CD4-positive, alpha-beta memory T cell (primary cell): Measurements from ENCODE around the gene TP53. TPM values are rescaled to one million over a fixed set of nuclear protein-coding genes. Genes with fewer than 3 reads are reported as not detected.
A peak's percentile ranks its signal among the peaks of the same experiment; 100 is the strongest.

Source experiments
- CTCF ChIA-PET: fragments of 350-600 bp; sonication (Branson Sonifier 250); formaldehyde crosslinking; loops from one replicate; lab custom pipeline; 2021; ENCODE audit warnings: inconsistent platforms; ENCODE audit not compliant: partially characterized antibody; lab: Charles Lee
- POLR2A ChIA-PET: fragments of 350-600 bp; sonication (Branson Sonifier 250); formaldehyde crosslinking; loops from one replicate; lab custom pipeline; 2021; ENCODE audit not compliant: partially characterized antibody; lab: Charles Lee
- DNase-seq, 5 donors: peaks; one replicate each; pipeline versions ENCODE4 v3.0.0 to v3.0.0-alpha.2; 2020 to 2022; ENCODE audit warnings: mixed read lengths in 1 of 5
- H3K27ac ChIP-seq: one replicate; pipeline ENCODE4 v1.7.0; 2013; ENCODE audit warnings: low read depth, low read length
- H3K27me3 ChIP-seq: 2 replicates; pipeline ENCODE4 v1.7.0; 2013; ENCODE audit warnings: mild to moderate bottlenecking, low read length, moderate library complexity; ENCODE audit not compliant: insufficient read depth
- H3K36me3 ChIP-seq: 2 replicates; pipeline ENCODE4 v1.7.0; 2013; ENCODE audit warnings: mild to moderate bottlenecking, low read length, moderate library complexity; ENCODE audit not compliant: insufficient read depth
- H3K4me1 ChIP-seq: 2 replicates; pipeline ENCODE4 v1.7.0; 2013; ENCODE audit warnings: mild to moderate bottlenecking, low read length, moderate library complexity; ENCODE audit not compliant: insufficient read depth
- H3K4me3 ChIP-seq, 2 donors: one replicate each; pipeline ENCODE4 v1.7.0; 2013; ENCODE audit warnings: low read length in 2 of 2, mild to moderate bottlenecking in 1 of 2
- H3K9me3 ChIP-seq, 2 donors: one replicate each; pipeline ENCODE4 v1.7.0; 2013; ENCODE audit warnings: low read length in 2 of 2, control low read depth in 1 of 2; ENCODE audit not compliant: control insufficient read depth in 1 of 2
- H3K27ac Mint-ChIP-seq, 7 donors: one replicate each; pipeline ENCODE4 v1.8.0; 2020 to 2021; ENCODE audit warnings: mixed read lengths in 7 of 7, mild to moderate bottlenecking in 6 of 7, inconsistent platforms in 3 of 7, moderate library complexity in 3 of 7
- H3K27me3 Mint-ChIP-seq, 2 donors: one replicate each; pipeline ENCODE4 v1.8.0; 2020 to 2021; ENCODE audit warnings: mixed read lengths in 2 of 2
- H3K36me3 Mint-ChIP-seq, 2 donors: one replicate each; pipeline ENCODE4 v1.8.0; 2020 to 2021; ENCODE audit warnings: mixed read lengths in 2 of 2, inconsistent platforms in 1 of 2, mild to moderate bottlenecking in 1 of 2
- H3K4me1 Mint-ChIP-seq, 4 donors: one replicate each; pipeline ENCODE4 v1.8.0; 2020 to 2021; ENCODE audit warnings: mixed read lengths in 4 of 4, mild to moderate bottlenecking in 1 of 4
- H3K4me3 Mint-ChIP-seq, 8 donors: one replicate each; pipeline ENCODE4 v1.8.0; 2020 to 2021; ENCODE audit warnings: mixed read lengths in 8 of 8, mild to moderate bottlenecking in 7 of 8, moderate library complexity in 6 of 8, inconsistent platforms in 3 of 8
- H3K9me3 Mint-ChIP-seq, 8 donors: one replicate each; pipeline ENCODE4 v1.8.0; 2020 to 2021; ENCODE audit warnings: mixed read lengths in 8 of 8, mild to moderate bottlenecking in 5 of 8, inconsistent platforms in 3 of 8, moderate library complexity in 1 of 8
- intact Hi-C: fragments of 100-400 bp; cut with micrococcal nuclease; formaldehyde crosslinking; loops from one replicate; pipeline ENCODE4 v1.15.1; 2023
- polyA plus RNA-seq, 2 donors: library from polyadenylated mRNA; unstranded; fragments of 300-500 nt; fragmentation: Illumina TruSeq; gene quantifications; one replicate each; pipeline ENCODE4 v1.2.3, GENCODE V29; 2021
- total RNA-seq, 2 experiments: library from RNA; stranded (reverse); gene quantifications; one replicate each; pipeline ENCODE4 v1.2.3, GENCODE V29; 2021

The TP53 gene
- total RNA-seq, result 10 to 100 TPM; 89.1 to 97.4 TPM
- 10 to 100 TPM; 15.9 to 35.3 TPM for polyA plus RNA-seq

GRCh38 chr17:7687072-7687907, at the start of gene TP53:
TSS of gene TP53 (minus strand) at chr17:7687490. CDS start at chr17:7676594, 10,896 bp downstream.
- POLR2A ChIA-PET, result interaction anchor here (0.6 to 6.8 kb wide), 67 partner anchors 8 to 1267 kb away, joined by 3 to 116 read pairs (median 6); partner anchors contain the start of genes ACAP1, ATP1B2, CD68 and CNTROB
- CTCF ChIA-PET, result interaction anchor here (0.6 to 6.4 kb wide), 48 partner anchors 8 to 641 kb away, joined by 3 to 56 read pairs (median 4); partner anchors contain the start of genes ACAP1, ALOXE3, ATP1B2 and FXR2
- intact Hi-C loops, result loop anchor here (2.0 to 5.0 kb wide), 6 partner anchors 155 to 640 kb away; partner anchors contain the start of genes KCTD11 and POLR2A
- Histone ChIP-seq H3K27ac (peak within 1 kb of the TSS; percentile 99), H3K4me1 (peaks cover 40% of the 10 kb centered on the region), H3K36me3 (no peaks in the 10 kb centered on the region), H3K4me3 (peak within 1 kb of the TSS; percentile 100), H3K9me3 (no peaks in the 10 kb centered on the region), H3K27me3 (no peaks in the 10 kb centered on the region)
- Mint-ChIP-seq H3K27me3 (no peaks in the 10 kb centered on the region), H3K4me3 (peak within 1 kb of the TSS; percentile 93 to 98 (median 96)), H3K9me3 (peaks cover 0 to 10% (median 0%) of the 10 kb centered on the region in 8 donors), H3K27ac (peak within 1 kb of the TSS; percentile 98 to 100 (median 99)), H3K36me3 (peaks cover 8 to 40% of the 10 kb centered on the region in 2 donors), H3K4me1 (peaks cover 19 to 57% (median 41%) of the 10 kb centered on the region in 4 donors)
- peak; percentile 86 to 95 (median 89) for DNase-seq

DNA sequence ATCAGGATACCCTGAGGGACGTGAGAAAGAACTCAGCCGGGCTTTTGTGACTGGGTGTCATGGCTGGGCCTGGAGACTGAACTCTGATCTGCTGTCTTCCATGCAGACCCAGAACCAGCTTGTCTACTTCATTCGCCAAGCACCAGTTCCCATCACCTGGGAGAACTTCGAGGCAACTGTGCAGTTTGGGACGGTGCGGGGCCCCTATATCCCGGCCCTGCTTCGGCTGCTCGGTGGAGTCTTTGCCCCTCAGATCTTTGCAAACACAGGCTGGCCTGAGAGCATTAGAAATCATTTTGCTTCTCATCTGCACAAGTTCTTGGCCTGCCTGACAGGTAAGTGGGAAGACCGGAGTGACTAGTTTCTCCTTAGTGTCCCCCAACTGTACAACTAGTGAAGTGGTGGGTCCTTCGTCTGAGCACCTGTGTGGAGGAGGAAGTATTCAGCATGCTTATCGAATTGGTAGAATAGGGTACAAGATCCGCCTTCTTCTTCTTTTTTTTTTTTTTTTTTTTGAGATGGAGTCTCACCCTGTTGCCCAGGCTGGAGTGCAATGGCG, 45.8 kb upstream of the TP53 start:
- Mint-ChIP-seq H3K36me3 (no peaks in the 10 kb centered on the region), H3K4me1 (no peaks in the 10 kb centered on the region), H3K9me3 (no peaks in the 10 kb centered on the region), H3K27me3 (peaks cover 6 to 10% of the 10 kb centered on the region in 2 donors), H3K4me3 (no peak overlapping the region), H3K27ac (no peak overlapping the region)
- Histone ChIP-seq H3K36me3 (no peaks in the 10 kb centered on the region), H3K27ac (no peak overlapping the region), H3K9me3 (no peaks in the 10 kb centered on the region), H3K4me1 (no peaks in the 10 kb centered on the region), H3K4me3 (no peak overlapping the region), H3K27me3 (no peaks in the 10 kb centered on the region)
- CTCF ChIA-PET, result no interaction called here
- POLR2A ChIA-PET, result no interaction called here
- intact Hi-C loops, result no loop called here
- DNase-seq, result no peak

DNA sequence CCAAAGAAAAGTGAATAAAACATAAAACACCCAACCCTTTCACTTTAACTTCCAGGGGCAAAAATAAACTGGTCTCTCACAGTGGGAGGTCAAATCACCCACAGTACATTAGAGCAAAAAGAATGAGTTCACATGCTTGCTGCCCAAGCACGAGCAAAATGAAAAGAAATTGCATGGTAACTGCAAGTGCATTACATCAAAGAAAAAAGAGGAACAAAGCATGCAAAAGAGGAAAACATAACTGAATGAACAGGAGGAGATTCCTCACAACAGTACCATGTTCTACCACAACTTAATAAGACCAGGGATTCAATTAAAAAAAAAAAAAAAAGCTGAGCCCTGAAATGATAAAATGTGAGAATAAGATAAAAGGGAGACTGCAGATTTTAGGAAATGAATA, 42.5 kb upstream of the TP53 start:
- no peaks in the 10 kb centered on the region for H3K4me1 ChIP-seq
- POLR2A ChIA-PET, result no interaction called here
- intact Hi-C loops, result no loop called here
- Mint-ChIP-seq H3K4me3 (no peak overlapping the region), H3K36me3 (no peaks in the 10 kb centered on the region), H3K27me3 (peaks cover 10 to 24% of the 10 kb centered on the region in 2 donors), H3K27ac (no peak overlapping the region), H3K9me3 (peaks cover 0 to 1% (median 0%) of the 10 kb centered on the region in 8 donors), H3K4me1 (no peaks in the 10 kb centered on the region)
- CTCF ChIA-PET, result interaction anchor here (1.2 kb wide), 1 partner anchor 13 kb away, joined by 3 read pairs; no protein-coding TSS in a partner anchor
- no peaks in the 10 kb centered on the region for H3K36me3 ChIP-seq
- H3K9me3 ChIP-seq, result no peaks in the 10 kb centered on the region
- no peak for DNase-seq
- no peaks in the 10 kb centered on the region for H3K27me3 ChIP-seq
- no peak overlapping the region for H3K27ac ChIP-seq
- H3K4me3 ChIP-seq, result no peak overlapping the region

GRCh38 chr17:7727886-7728285, 40.6 kb upstream of the TP53 start:
- ChIA-PET POLR2A (no interaction called here), CTCF (interaction anchor here (0.7 to 0.8 kb wide), 2 partner anchors 17 to 42 kb away, joined by 3 to 6 read pairs; no protein-coding TSS in a partner anchor)
- Mint-ChIP-seq H3K4me1 (no peaks in the 10 kb centered on the region), H3K4me3 (no peak overlapping the region), H3K27ac (no peak overlapping the region), H3K36me3 (no peaks in the 10 kb centered on the region), H3K27me3 (peaks cover 13 to 28% of the 10 kb centered on the region in 2 donors), H3K9me3 (peaks cover 0 to 1% (median 0%) of the 10 kb centered on the region in 8 donors)
- H3K4me3 ChIP-seq, result no peak overlapping the region
- H3K9me3 ChIP-seq, result no peaks in the 10 kb centered on the region
- H3K36me3 ChIP-seq, result no peaks in the 10 kb centered on the region
- no peaks in the 10 kb centered on the region for H3K4me1 ChIP-seq
- no peak for DNase-seq
- no peaks in the 10 kb centered on the region for H3K27me3 ChIP-seq
- intact Hi-C loops, result no loop called here
- no peak overlapping the region for H3K27ac ChIP-seq

GRCh38 chr17:7721612-7722011, 34.3 kb upstream of the TP53 start:
- POLR2A ChIA-PET, result no interaction called here
- Histone ChIP-seq H3K4me1 (peaks cover 17% of the 10 kb centered on the region), H3K36me3 (no peaks in the 10 kb centered on the region), H3K4me3 (no peak overlapping the region), H3K27me3 (peaks cover 14% of the 10 kb centered on the region), H3K9me3 (no peaks in the 10 kb centered on the region), H3K27ac (no peak overlapping the region)
- Mint-ChIP-seq H3K4me1 (peaks cover 6 to 20% (median 14%) of the 10 kb centered on the region in 4 donors), H3K36me3 (peaks cover 0 to 3% of the 10 kb centered on the region in 2 donors), H3K9me3 (peaks cover 0 to 1% (median 0%) of the 10 kb centered on the region in 8 donors), H3K27me3 (peaks cover 39 to 58% of the 10 kb centered on the region in 2 donors), H3K4me3 (no peak overlapping the region), H3K27ac (peak overlapping the region in 2 of 7 donors; percentile 23 to 30)
- intact Hi-C loops, result no loop called here
- no peak for DNase-seq
- CTCF ChIA-PET, result no interaction called here

DNA sequence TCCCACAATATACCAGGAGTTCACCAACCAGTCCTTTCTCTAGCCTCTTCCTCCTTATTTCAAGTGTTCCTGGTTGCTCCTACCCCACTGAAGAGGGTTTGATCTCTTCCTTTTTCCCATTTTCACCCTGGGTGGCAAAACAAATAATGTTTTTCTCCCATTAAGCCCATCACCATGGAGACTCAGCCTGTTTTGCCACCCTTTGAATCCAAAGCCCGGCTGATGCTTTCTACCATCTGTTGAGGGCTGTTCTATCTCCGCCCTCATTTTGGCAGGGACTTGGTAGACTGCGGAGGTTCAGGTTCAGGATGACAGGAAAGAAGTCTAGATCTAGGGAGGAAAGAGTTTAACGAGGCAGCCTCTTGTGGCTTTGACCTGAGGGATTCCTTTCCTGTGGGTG, 32.8 kb upstream of the TP53 start:
- no peaks in the 10 kb centered on the region for H3K9me3 ChIP-seq
- no peak for DNase-seq
- no peak overlapping the region for H3K27ac Mint-ChIP-seq
- peaks cover 0 to 3% of the 10 kb centered on the region in 2 donors for H3K36me3 Mint-ChIP-seq
- H3K4me3 ChIP-seq, result no peak overlapping the region
- H3K4me1 Mint-ChIP-seq, result peaks cover 6 to 22% (median 15%) of the 10 kb centered on the region in 4 donors
- intact Hi-C loops, result no loop called here
- no peak overlapping the region for H3K4me3 Mint-ChIP-seq
- no peak overlapping the region for H3K27ac ChIP-seq
- H3K4me1 ChIP-seq, result peaks cover 21% of the 10 kb centered on the region
- CTCF ChIA-PET, result interaction anchor here (0.6 kb wide), 1 partner anchor 632 kb away, joined by 4 read pairs; no protein-coding TSS in a partner anchor
- no peaks in the 10 kb centered on the region for H3K36me3 ChIP-seq
- POLR2A ChIA-PET, result no interaction called here
- H3K27me3 ChIP-seq, result peaks cover 28% of the 10 kb centered on the region
- H3K27me3 Mint-ChIP-seq, result peaks cover 49 to 66% of the 10 kb centered on the region in 2 donors
- no peaks in the 10 kb centered on the region for H3K9me3 Mint-ChIP-seq

GRCh38 chr17:7719661-7720060, 32.4 kb upstream of the TP53 start:
- intact Hi-C loops, result no loop called here
- Histone ChIP-seq H3K36me3 (no peaks in the 10 kb centered on the region), H3K4me3 (no peak overlapping the region), H3K9me3 (no peaks in the 10 kb centered on the region), H3K27ac (no peak overlapping the region), H3K27me3 (peaks cover 28% of the 10 kb centered on the region), H3K4me1 (peaks cover 21% of the 10 kb centered on the region)
- Mint-ChIP-seq H3K4me1 (peaks cover 6 to 22% (median 15%) of the 10 kb centered on the region in 4 donors), H3K36me3 (peaks cover 0 to 3% of the 10 kb centered on the region in 2 donors), H3K27me3 (peaks cover 49 to 67% of the 10 kb centered on the region in 2 donors), H3K4me3 (no peak overlapping the region), H3K27ac (no peak overlapping the region), H3K9me3 (no peaks in the 10 kb centered on the region)
- no peak for DNase-seq
- ChIA-PET POLR2A (no interaction called here), CTCF (no interaction called here)
